ENCODE measurements around the gene FAM114A1. TPM values are rescaled to one million over a fixed set of nuclear protein-coding genes. Genes with fewer than 3 reads are reported as not detected.
"Not testable (repeated sequence)": the region's sequence is repeated elsewhere in the genome, so short reads cannot be mapped to it uniquely, and the experiment has no call there.

FAM114A1 gene
- total RNA-seq, 1 donor from 2014 or later, result 19.5 TPM

- intact Hi-C loops (cut with micrococcal nuclease), result no loop called here
- TF ChIP-seq CTCF (IDR thresholded peaks at IDR 0.05; ENCODE audit: borderline replicate concordance), result no peak
- Histone ChIP-seq H3K36me3 (no peaks in the 10 kb centered on the region), H3K4me1 (peaks cover 13% of the 10 kb centered on the region), H3K27me3 (ENCODE audit: low read depth) (no peaks in the 10 kb centered on the region), H3K27ac (replicated peaks) (no peak overlapping the region), H3K4me3 (no peak overlapping the region), H3K9me3 (replicated peaks) (no peaks in the 10 kb centered on the region)
- no peak for DNase-seq
These were observed 117.9 kb downstream of the FAM114A1 start for GRCh38 chr4:38985410-38986100.

- peak overlapping the region; percentile 32 for H3K27ac ChIP-seq (replicated peaks)
- no peak overlapping the region for H3K4me3 ChIP-seq
- DNase-seq, result no peak
- TF ChIP-seq CTCF (IDR thresholded peaks at IDR 0.05; ENCODE audit: borderline replicate concordance), result no peak
- no peaks in the 10 kb centered on the region for H3K36me3 ChIP-seq
- H3K4me1 ChIP-seq, result peaks cover 13% of the 10 kb centered on the region
- intact Hi-C loops (cut with micrococcal nuclease), result no loop called here
- H3K9me3 ChIP-seq (replicated peaks), result no peaks in the 10 kb centered on the region
- H3K27me3 ChIP-seq (ENCODE audit: low read depth), result no peaks in the 10 kb centered on the region
These were observed 119.9 kb downstream of the FAM114A1 start for GRCh38 chr4:38987491-38987890.

GRCh38 chr4:38988353-38988752, 120.7 kb downstream of the FAM114A1 start:
- H3K9me3 ChIP-seq (replicated peaks); H3K27me3 ChIP-seq (ENCODE audit: low read depth); intact Hi-C loops (cut with micrococcal nuclease); H3K36me3 ChIP-seq; H3K27ac ChIP-seq (replicated peaks); DNase-seq; H3K4me3 ChIP-seq: not testable (repeated sequence)
- peaks cover 13% of the 10 kb centered on the region for H3K4me1 ChIP-seq

- no peaks in the 10 kb centered on the region for H3K27me3 ChIP-seq (ENCODE audit: low read depth)
- no peak for TF ChIP-seq CTCF (IDR thresholded peaks at IDR 0.05; ENCODE audit: borderline replicate concordance)
- H3K4me1 ChIP-seq, result peaks cover 13% of the 10 kb centered on the region
- H3K27ac ChIP-seq (replicated peaks), result no peak overlapping the region
- no peaks in the 10 kb centered on the region for H3K36me3 ChIP-seq
- H3K4me3 ChIP-seq, result no peak overlapping the region
- DNase-seq, result no peak
- no peaks in the 10 kb centered on the region for H3K9me3 ChIP-seq (replicated peaks)
- intact Hi-C loops (cut with micrococcal nuclease), result no loop called here
These were observed 121.9 kb downstream of the FAM114A1 start for GRCh38 chr4:38989487-38989886.

- no peaks in the 10 kb centered on the region for H3K9me3 ChIP-seq (replicated peaks)
- DNase-seq, result no peak
- H3K27ac ChIP-seq (replicated peaks), result no peak overlapping the region
- H3K4me1 ChIP-seq, result peaks cover 13% of the 10 kb centered on the region
- H3K27me3 ChIP-seq (ENCODE audit: low read depth), result no peaks in the 10 kb centered on the region
- TF ChIP-seq CTCF (IDR thresholded peaks at IDR 0.05; ENCODE audit: borderline replicate concordance), result no peak
- H3K36me3 ChIP-seq, result no peaks in the 10 kb centered on the region
- intact Hi-C loops (cut with micrococcal nuclease), result no loop called here
- H3K4me3 ChIP-seq, result no peak overlapping the region
These were observed 122.6 kb downstream of the FAM114A1 start for GRCh38 chr4:38990241-38990640.

- intact Hi-C loops (cut with micrococcal nuclease), result no loop called here
- Histone ChIP-seq H3K27me3 (ENCODE audit: low read depth) (no peaks in the 10 kb centered on the region), H3K36me3 (no peaks in the 10 kb centered on the region), H3K9me3 (replicated peaks) (no peaks in the 10 kb centered on the region), H3K4me3 (no peak overlapping the region), H3K27ac (replicated peaks) (no peak overlapping the region), H3K4me1 (no peaks in the 10 kb centered on the region)
- TF ChIP-seq CTCF (IDR thresholded peaks at IDR 0.05; ENCODE audit: borderline replicate concordance), result no peak
- DNase-seq, result no peak
These were observed 126.1 kb downstream of the FAM114A1 start for GRCh38 chr4:38993683-38994082.

Data from left ventricle myocardium inferior (tissue), 1 donor.